SIG-M5 treated with dmso at 0.1 percent for 504 hours (cell line): Measurements from ENCODE around the gene TRIO.

Source experiments
- DNase-seq: peaks from one replicate; lab custom pipeline; 2025; ENCODE audit not compliant: unreplicated experiment; lab: John Stamatoyannopoulos, UW

TRIO gene

DNA sequence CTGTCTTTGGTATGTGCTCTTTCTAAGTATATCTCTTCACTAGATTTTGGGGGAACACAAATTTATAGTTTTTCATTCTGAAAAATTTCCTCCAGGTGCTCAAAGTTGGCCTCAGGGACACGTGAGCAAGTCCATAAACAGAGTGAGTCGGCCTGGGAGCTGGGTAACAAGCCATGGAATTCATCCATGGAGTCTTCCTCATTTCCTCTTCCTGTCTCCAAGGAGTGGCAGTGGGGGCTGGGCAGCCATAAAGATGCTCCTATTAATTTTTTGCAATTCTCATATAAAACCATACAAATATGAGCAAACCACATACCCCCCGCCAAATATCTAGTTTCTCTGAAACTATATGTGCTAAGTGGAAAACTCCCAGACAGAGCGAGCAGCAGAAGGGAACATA lies 301.9 kb downstream of the TRIO start:
- no peak for DNase-seq

DNA sequence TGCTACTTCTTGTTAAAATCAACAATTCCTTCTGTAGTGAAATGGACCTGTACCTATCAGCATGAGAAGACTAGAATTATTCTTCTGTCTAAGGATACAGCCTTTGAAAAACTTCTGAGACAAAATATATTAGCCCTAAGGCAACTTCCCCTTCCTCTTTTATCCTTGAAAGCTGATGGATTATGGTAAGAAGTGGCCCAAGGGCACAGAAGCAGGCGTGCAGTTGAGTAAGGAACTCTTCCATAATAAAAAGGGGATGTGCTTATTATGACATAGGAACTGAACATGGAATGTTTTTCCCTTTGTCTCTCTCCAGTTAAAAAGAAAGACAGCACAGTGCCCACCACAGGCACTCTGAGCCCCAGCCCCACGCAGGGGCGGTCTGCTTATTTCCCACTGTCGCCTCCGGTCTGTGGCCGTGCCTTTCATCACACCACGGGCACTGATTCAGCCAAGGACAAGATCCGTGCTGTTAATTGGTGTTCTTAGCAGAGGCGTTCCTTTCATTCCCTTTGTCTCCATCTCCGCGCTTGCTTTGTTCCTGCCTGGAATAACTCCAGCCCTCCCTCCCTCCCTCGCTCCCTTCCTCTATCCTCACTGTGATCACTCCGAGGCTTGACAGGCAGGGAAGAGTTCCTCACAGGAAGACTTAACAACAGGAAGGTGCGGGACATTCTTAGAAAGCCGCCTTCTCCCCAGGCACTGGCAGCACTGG lies 302.6 kb downstream of the TRIO start:
- no peak for DNase-seq

GRCh38 chr5:14447958-14448911 lies 305.1 kb downstream of the TRIO start:
- no peak for DNase-seq

GRCh38 chr5:14449052-14449661 lies 306.0 kb downstream of the TRIO start:
- DNase-seq: no peak

DNA sequence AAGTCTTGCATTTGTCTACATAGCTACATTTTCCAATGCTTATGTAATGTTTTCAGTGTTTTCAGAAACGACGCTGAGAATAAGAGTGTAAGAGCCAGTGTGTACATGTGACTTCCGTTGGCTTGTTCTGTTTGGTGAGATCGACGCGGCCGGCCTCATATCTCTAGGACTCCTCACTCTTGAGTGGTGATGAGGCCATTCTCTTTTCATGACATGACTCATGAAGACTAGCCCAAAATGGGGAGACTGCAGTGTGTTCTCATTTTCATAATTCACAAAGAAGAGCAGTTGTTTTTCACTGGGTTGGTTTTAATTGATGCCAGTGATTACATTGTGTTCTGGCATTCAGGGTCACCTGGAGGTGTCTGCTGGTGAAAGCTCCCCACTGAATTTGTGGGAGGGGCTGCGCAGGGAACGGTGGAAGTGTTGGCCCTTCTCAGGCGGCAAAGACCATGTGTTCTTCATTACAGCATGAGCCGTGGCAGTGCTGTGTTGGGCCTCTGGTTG lies 306.9 kb downstream of the TRIO start:
- no peak for DNase-seq

DNA sequence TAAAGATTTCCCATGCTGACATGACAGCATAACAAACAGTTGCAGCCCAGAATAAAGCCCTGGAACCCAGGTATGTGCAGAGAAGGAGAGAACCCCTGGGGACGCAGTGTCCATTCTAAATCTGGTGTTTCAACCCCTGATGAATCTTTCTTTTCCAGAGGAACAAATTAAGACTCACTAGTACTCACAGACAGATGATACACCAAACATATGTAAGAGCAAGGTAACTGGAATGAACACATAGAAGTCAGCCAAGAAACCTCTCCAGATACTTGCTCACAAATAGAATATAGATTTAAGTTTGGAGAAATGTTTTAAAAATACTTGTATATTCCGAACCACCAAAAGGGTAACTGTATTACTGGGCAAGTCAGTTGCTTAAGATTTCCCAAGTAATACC lies 307.6 kb downstream of the TRIO start:
- no peak for DNase-seq

GRCh38 chr5:14451871-14452270 lies 308.7 kb downstream of the TRIO start:
- DNase-seq: no peak

- DNase-seq: no peak
These were observed 309.7 kb downstream of the TRIO start for GRCh38 chr5:14452685-14453454.

- no peak for DNase-seq
These were observed 310.3 kb downstream of the TRIO start for GRCh38 chr5:14453481-14453880.

- DNase-seq: no peak
These were observed 312.7 kb downstream of the TRIO start for GRCh38 chr5:14455814-14456321.

GRCh38 chr5:14457476-14457875 lies 314.3 kb downstream of the TRIO start:
- DNase-seq: no peak

GRCh38 chr5:14458414-14458813 lies 315.3 kb downstream of the TRIO start:
- DNase-seq: no peak

DNA sequence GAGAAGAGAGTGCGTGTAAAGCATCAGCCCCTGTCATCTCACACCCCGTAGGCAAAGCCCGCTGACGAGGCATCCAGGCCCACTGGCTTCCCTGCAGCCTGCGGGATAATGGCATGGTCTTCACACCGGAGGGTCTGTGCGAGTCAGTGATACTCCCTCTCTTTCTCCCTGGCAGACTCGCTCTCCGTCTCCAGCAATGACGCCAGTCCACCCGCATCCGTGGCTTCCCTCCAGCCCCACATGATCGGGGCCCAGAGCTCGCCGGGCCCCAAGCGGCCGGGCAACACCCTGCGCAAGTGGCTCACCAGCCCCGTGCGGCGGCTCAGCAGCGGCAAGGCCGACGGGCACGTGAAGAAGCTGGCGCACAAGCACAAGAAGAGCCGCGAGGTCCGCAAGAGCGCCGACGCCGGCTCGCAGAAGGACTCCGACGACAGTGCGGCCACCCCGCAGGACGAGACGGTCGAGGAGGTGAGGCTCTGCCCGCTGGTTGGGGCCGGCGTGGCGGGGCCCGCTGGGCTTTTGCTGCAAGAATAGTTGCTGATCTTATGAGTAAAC lies 317.8 kb downstream of the TRIO start:
- no peak for DNase-seq

GRCh38 chr5:14462681-14463080 lies 319.5 kb downstream of the TRIO start:
- no peak for DNase-seq

DNA sequence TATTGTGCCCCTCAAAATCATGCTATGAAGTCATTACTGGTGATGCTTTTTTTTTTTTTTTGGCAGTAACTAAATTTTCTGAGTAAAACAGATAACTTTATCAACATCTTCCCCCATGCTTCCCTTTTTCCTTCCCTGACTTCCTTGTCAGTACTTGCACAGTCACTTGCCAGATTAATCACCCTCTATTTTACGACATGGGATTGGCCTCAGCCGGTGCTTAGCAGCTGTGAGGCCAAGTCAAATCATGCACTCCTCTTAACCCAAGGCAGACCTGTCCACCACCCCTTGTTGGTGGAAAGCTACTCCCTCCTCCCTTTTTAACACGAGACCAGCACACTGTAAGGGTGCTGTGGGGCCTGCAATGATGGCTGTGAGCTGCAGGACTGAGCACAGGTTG lies 320.5 kb downstream of the TRIO start:
- DNase-seq: peak; percentile 71

- DNase-seq: no peak
These were observed 321.0 kb downstream of the TRIO start for GRCh38 chr5:14464096-14464495.

DNA sequence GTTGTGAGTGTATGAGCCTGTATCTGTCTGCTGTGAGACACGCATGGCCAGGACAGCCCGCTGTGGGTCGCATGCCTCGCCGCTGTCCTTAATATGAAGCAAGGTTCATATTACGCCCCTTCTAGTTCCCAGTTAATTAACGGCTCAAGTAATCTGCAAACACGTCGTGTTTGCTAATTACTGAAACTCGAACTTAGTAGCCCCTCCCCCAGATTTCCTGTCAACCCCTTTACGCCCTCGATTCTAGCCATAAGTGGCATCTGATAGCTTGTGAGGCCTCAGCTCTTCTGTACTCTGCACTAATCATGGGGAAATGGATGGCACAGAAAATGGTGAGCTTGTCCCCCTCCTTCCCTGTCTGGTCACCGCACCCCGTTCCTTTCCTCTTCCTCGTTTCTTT lies 321.5 kb downstream of the TRIO start:
- DNase-seq: no peak

GRCh38 chr5:14465116-14465515 lies 322.0 kb downstream of the TRIO start:
- DNase-seq: no peak

DNA sequence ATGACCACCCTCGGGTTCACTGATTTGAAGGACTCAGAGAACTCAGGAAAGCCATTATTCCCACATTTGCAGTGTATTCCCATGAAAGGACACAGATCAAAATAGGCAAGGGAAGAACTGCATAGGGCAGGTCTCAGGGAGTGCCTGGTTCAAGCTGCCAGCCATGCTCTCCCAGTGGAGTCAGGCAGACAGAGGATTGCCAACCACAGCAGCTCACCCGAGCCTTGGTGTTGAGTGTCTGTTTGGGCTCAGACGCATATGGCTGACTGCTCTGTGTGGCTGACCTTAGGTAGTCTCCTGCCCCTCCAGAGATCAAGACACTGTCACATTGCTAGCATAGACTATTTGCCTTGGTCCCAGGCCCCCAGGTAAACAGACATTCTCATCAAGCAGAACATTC lies 322.6 kb downstream of the TRIO start:
- DNase-seq: no peak

- no peak for DNase-seq
These were observed 324.1 kb downstream of the TRIO start for GRCh38 chr5:14467251-14467650.
